WTC11 (cell line): ENCODE measurements around the gene URB1. TPM values are rescaled to one million over a fixed set of nuclear protein-coding genes. Genes with fewer than 3 reads are reported as not detected.

Source experiments
- ATAC-seq: fragments of 200-7000 bp; cut with Tn5 transposase; 2 replicates; pipeline ENCODE4 v1.10.0; 2021; ENCODE audit warnings: mild to moderate bottlenecking, moderate library complexity
- CTCF ChIA-PET: fragments of 300-600 bp; sonication (Branson Sonifier 250); formaldehyde crosslinking; loops from one replicate; lab custom pipeline; 2021; ENCODE audit warnings: antibody characterized with exemption; lab: Charles Lee
- POLR2A ChIA-PET: fragments of 350-600 bp; sonication (Branson Sonifier 250); formaldehyde crosslinking; loops from one replicate; lab custom pipeline; 2021; ENCODE audit warnings: antibody characterized with exemption; lab: Charles Lee
- DNase-seq: peaks from one replicate; pipeline ENCODE4 v3.0.0; 2021; ENCODE audit warnings: low spot score
- H3K27ac Mint-ChIP-seq: 2 replicates; pipeline ENCODE4 v1.8.0; 2021; ENCODE audit warnings: mixed read lengths
- H3K27me3 Mint-ChIP-seq: 2 replicates; pipeline ENCODE4 v1.8.0; 2021; ENCODE audit warnings: low read depth, mild to moderate bottlenecking, moderate library complexity, mixed read lengths
- H3K36me3 Mint-ChIP-seq: 2 replicates; pipeline ENCODE4 v1.8.0; 2021; ENCODE audit warnings: mixed read lengths
- H3K4me1 Mint-ChIP-seq: 2 replicates; pipeline ENCODE4 v1.8.0; 2022; ENCODE audit warnings: mixed read lengths
- H3K4me3 Mint-ChIP-seq: 2 replicates; pipeline ENCODE4 v1.8.0; 2021; ENCODE audit warnings: mild to moderate bottlenecking, moderate library complexity, mixed read lengths
- H3K9me3 Mint-ChIP-seq: 2 replicates; pipeline ENCODE4 v1.8.0; 2021; ENCODE audit warnings: mixed read lengths
- ATF2 ChIP-seq: sonication (generic); formaldehyde crosslinking; IDR thresholded peaks from 2 replicates; pipeline ENCODE4 v1.8.1; 2022; ENCODE audit warnings: low read depth, missing genetic modification reagents, borderline replicate concordance
- CDX4 ChIP-seq: fragments of 250-450 bp; sonication (Bioruptor Pico); IDR thresholded peaks from 2 replicates; pipeline ENCODE4 v1.9.0; 2021; ENCODE audit warnings: moderate library complexity, mild to moderate bottlenecking, inconsistent platforms, borderline replicate concordance
- CREB1 ChIP-seq: sonication (generic); formaldehyde crosslinking; IDR thresholded peaks from 2 replicates; pipeline ENCODE4 v1.8.0; 2023; ENCODE audit warnings: mild to moderate bottlenecking, missing genetic modification reagents
- E2F5 ChIP-seq: sonication (generic); formaldehyde crosslinking; IDR thresholded peaks from 2 replicates; pipeline ENCODE4 v1.8.1; 2022; ENCODE audit warnings: mild to moderate bottlenecking, moderate library complexity, missing genetic modification reagents
- ELF4 ChIP-seq: sonication (generic); formaldehyde crosslinking; IDR thresholded peaks from 2 replicates; pipeline ENCODE4 v1.8.1; 2022; ENCODE audit warnings: low read depth, mild to moderate bottlenecking, moderate library complexity, missing genetic modification reagents
- FOXJ3 ChIP-seq: sonication (generic); formaldehyde crosslinking; IDR thresholded peaks from 2 replicates; pipeline ENCODE4 v1.9.0; 2021; ENCODE audit warnings: missing genetic modification reagents, mild to moderate bottlenecking, borderline replicate concordance
- GRHL2 ChIP-seq: fragments of 250-450 bp; sonication (Bioruptor Pico); IDR thresholded peaks from 2 replicates; pipeline ENCODE4 v1.8.0; 2022; ENCODE audit warnings: mild to moderate bottlenecking, moderate library complexity; ENCODE audit not compliant: insufficient replicate concordance, severe bottlenecking
- GTF2I ChIP-seq: fragments of 250-450 bp; sonication (Bioruptor Pico); conservative IDR thresholded peaks from 2 replicates; pipeline ENCODE4 v1.4.0; 2021; ENCODE audit warnings: mild to moderate bottlenecking
- IRF2 ChIP-seq: sonication (generic); formaldehyde crosslinking; IDR thresholded peaks from 2 replicates; pipeline ENCODE4 v1.8.0; 2022; ENCODE audit warnings: low read depth, missing genetic modification reagents, borderline replicate concordance
- JAZF1 ChIP-seq: fragments of 250-450 bp; sonication (Bioruptor Pico); IDR thresholded peaks from 2 replicates; pipeline ENCODE4 v1.9.0; 2021; ENCODE audit warnings: moderate library complexity, mild to moderate bottlenecking, inconsistent platforms
- MYBL2 ChIP-seq: sonication (generic); formaldehyde crosslinking; IDR thresholded peaks from 2 replicates; pipeline ENCODE4 v1.8.1; 2023; ENCODE audit warnings: mild to moderate bottlenecking, moderate library complexity, missing genetic modification reagents
- NR1H2 ChIP-seq: sonication (generic); formaldehyde crosslinking; IDR thresholded peaks from 2 replicates; pipeline ENCODE4 v1.9.0; 2021; ENCODE audit warnings: mild to moderate bottlenecking, moderate library complexity, missing genetic modification reagents
- RORB ChIP-seq: fragments of 250-450 bp; sonication (Bioruptor Pico); IDR thresholded peaks from 2 replicates; pipeline ENCODE4 v1.9.0; 2021; ENCODE audit warnings: mild to moderate bottlenecking
- SOX15 ChIP-seq: fragments of 250-450 bp; sonication (Bioruptor Pico); IDR thresholded peaks from 2 replicates; pipeline ENCODE4 v1.9.0; 2021; ENCODE audit warnings: mild to moderate bottlenecking
- SP1 ChIP-seq: sonication (generic); formaldehyde crosslinking; conservative IDR thresholded peaks from 2 replicates; pipeline ENCODE4 v1.8.1; 2022; ENCODE audit warnings: missing genetic modification reagents
- TCF7 ChIP-seq: sonication (generic); formaldehyde crosslinking; IDR thresholded peaks from 2 replicates; pipeline ENCODE4 v1.8.0; 2022; ENCODE audit warnings: mild to moderate bottlenecking, low read depth, missing genetic modification reagents, moderate library complexity
- TP53 ChIP-seq: sonication (generic); formaldehyde crosslinking; IDR thresholded peaks from 2 replicates; pipeline ENCODE4 v1.8.1; 2023; ENCODE audit warnings: mild to moderate bottlenecking, missing genetic modification reagents
- USF1 ChIP-seq: sonication (generic); formaldehyde crosslinking; IDR thresholded peaks from 2 replicates; pipeline ENCODE4 v1.8.0; 2022; ENCODE audit warnings: mild to moderate bottlenecking, missing genetic modification reagents
- ZNF219 ChIP-seq: sonication (generic); formaldehyde crosslinking; IDR thresholded peaks from 2 replicates; pipeline ENCODE4 v1.8.0; 2023; ENCODE audit warnings: missing genetic modification reagents, mild to moderate bottlenecking, borderline replicate concordance
- ZNF317 ChIP-seq: sonication (generic); formaldehyde crosslinking; IDR thresholded peaks from 2 replicates; pipeline ENCODE4 v1.8.1; 2023; ENCODE audit warnings: low read depth, mild to moderate bottlenecking, moderate library complexity, missing genetic modification reagents, borderline replicate concordance
- ZNF416 ChIP-seq: fragments of 250-450 bp; sonication (Bioruptor Pico); IDR thresholded peaks from 2 replicates; pipeline ENCODE4 v1.9.0; 2021; ENCODE audit warnings: mild to moderate bottlenecking, inconsistent platforms
- ZNF423 ChIP-seq: fragments of 250-450 bp; sonication (Bioruptor Pico); IDR thresholded peaks from 2 replicates; pipeline ENCODE4 v2.1.2; 2022; ENCODE audit warnings: mild to moderate bottlenecking, moderate library complexity
- ZNF532 ChIP-seq: fragments of 250-450 bp; sonication (Bioruptor Pico); IDR thresholded peaks from 2 replicates; pipeline ENCODE4 v1.9.0; 2021; ENCODE audit warnings: mild to moderate bottlenecking, borderline replicate concordance
- total RNA-seq: library from RNA; stranded (reverse); gene quantifications from 3 replicates; pipeline ENCODE4 v1.2.3, GENCODE V29; 2021

URB1 gene
- total RNA-seq, 1 experiment from 2014 or later: 38.7 TPM

GRCh38 chr21:32316361-32317215, 76.2 kb downstream of the URB1 start (continued):
- TF ChIP-seq USF1 (CRISPR knock-in tag): no peak
- TF ChIP-seq SP1 (CRISPR knock-in tag): no peak
- no peak for TF ChIP-seq MYBL2 (CRISPR knock-in tag)
- no peak for TF ChIP-seq ELF4

- CTCF ChIA-PET: interaction anchor here (1.4 kb wide), 1 partner anchor 10 kb away, joined by 9 read pairs; no protein-coding TSS in a partner anchor
- POLR2A ChIA-PET: interaction anchor here (0.7 kb wide), 1 partner anchor 326 kb away, joined by 3 read pairs; no protein-coding TSS in a partner anchor
- peaks cover 59% of the 10 kb centered on the region for H3K36me3 Mint-ChIP-seq
Measured at GRCh38 chr21:32315511-32316281, 77.1 kb downstream of the URB1 start.

More at GRCh38 chr21:32315511-32316281, 77.1 kb downstream of the URB1 start:
- no peak overlapping the region for H3K27ac Mint-ChIP-seq
- TF ChIP-seq SOX15 (CRISPR knock-in tag) (no peak), NR1H2 (no peak), TCF7 (CRISPR knock-in tag) (no peak), RORB (CRISPR knock-in tag) (no peak), SP1 (CRISPR knock-in tag) (no peak), GRHL2 (CRISPR knock-in tag) (no peak), JAZF1 (CRISPR knock-in tag) (no peak), TP53 (CRISPR knock-in tag) (no peak), FOXJ3 (CRISPR knock-in tag) (no peak), GTF2I (no peak), CDX4 (CRISPR knock-in tag) (no peak), ZNF423 (CRISPR knock-in tag) (no peak), ZNF532 (no peak), ZNF416 (no peak), ZNF317 (no peak), ZNF219 (CRISPR knock-in tag) (no peak), E2F5 (CRISPR knock-in tag) (no peak), ATF2 (CRISPR knock-in tag) (no peak), IRF2 (no peak), CREB1 (no peak)
- TF ChIP-seq, all 79 proteins: peak for 0
- no peaks in the 10 kb centered on the region for H3K4me1 Mint-ChIP-seq
- no peak overlapping the region for H3K4me3 Mint-ChIP-seq
- no peaks in the 10 kb centered on the region for H3K27me3 Mint-ChIP-seq
- DNase-seq (no peak), ATAC-seq (no peak)
- H3K9me3 Mint-ChIP-seq: no peaks in the 10 kb centered on the region
